HL-60 (cell line): ENCODE data around the gene FZR1.

Source experiments
- CTCF ChIP-seq: IDR thresholded peaks from one replicate; pipeline ENCODE4 v1.5.1; 2011; ENCODE audit warnings: low read length, control low read depth, inconsistent platforms; ENCODE audit not compliant: insufficient read depth
- GABPA ChIP-seq: IDR thresholded peaks from 2 replicates; pipeline ENCODE4 v1.6.1; 2012; ENCODE audit warnings: low read depth
- POLR2AphosphoS5 ChIP-seq: IDR thresholded peaks from 2 replicates; pipeline ENCODE4 v1.6.1; 2012; ENCODE audit warnings: low read depth
- REST ChIP-seq: IDR thresholded peaks from 2 replicates; pipeline ENCODE4 v1.6.1; 2012; ENCODE audit warnings: low read depth; ENCODE audit not compliant: insufficient replicate concordance
- SPI1 ChIP-seq: IDR thresholded peaks from 2 replicates; pipeline ENCODE4 v1.6.1; 2012; ENCODE audit warnings: low read depth, mild to moderate bottlenecking, borderline replicate concordance

GRCh38 chr19:3544058-3544376, 37.9 kb downstream of the FZR1 start:
- no peak for TF ChIP-seq CTCF
- TF ChIP-seq GABPA = no peak
- TF ChIP-seq POLR2AphosphoS5 = no peak
- no peak for TF ChIP-seq SPI1
- no peak for TF ChIP-seq REST
